ENCODE measurements around the gene FAM135A. TPM values are rescaled to one million over a fixed set of nuclear protein-coding genes. Genes with fewer than 3 reads are reported as not detected.

Gene FAM135A
- total RNA-seq, 1 experiment from 2014 or later, result 31.0 TPM

- H4K5ac ChIP-seq (ENCODE audit: insufficient read length, low read depth, low read length), result no peak overlapping the region
- no peak overlapping the region for H4K91ac ChIP-seq (ENCODE audit: insufficient read length, low read depth, low read length)
- no CpG with 5 or more reads among the region's 1 CpG for WGBS (ENCODE audit: extremely low coverage, insufficient read length, low lambda C conversion rate)
- no peak for TF ChIP-seq CTCF (conservative IDR thresholded peaks at IDR 0.05)
- H2BK12ac ChIP-seq (ENCODE audit: insufficient read length, low read depth, low read length), result no peak overlapping the region
- H2AFZ ChIP-seq (ENCODE audit: low read length), result no peak overlapping the region
- no peak overlapping the region for H3K4me2 ChIP-seq (ENCODE audit: insufficient read depth, insufficient read length, low read length)
- H3K4me1 ChIP-seq (ENCODE audit: insufficient read depth, low read length), result no peaks in the 10 kb centered on the region
- no peaks in the 10 kb centered on the region for H3K23me2 ChIP-seq (ENCODE audit: insufficient read length, low read depth, low read length, poor library complexity, severe bottlenecking)
- no peak overlapping the region for H3K14ac ChIP-seq (ENCODE audit: insufficient read depth, low read length)
- no peak overlapping the region for H3T11ph ChIP-seq (ENCODE audit: low read length)
- no peak overlapping the region for H2AK5ac ChIP-seq (ENCODE audit: insufficient read length, low read length)
- no peaks in the 10 kb centered on the region for H3K27me3 Mint-ChIP-seq (ENCODE audit: low read depth)
- no peaks in the 10 kb centered on the region for H3K27me3 ChIP-seq (ENCODE audit: insufficient read depth, low read length)
- no peak overlapping the region for H3K56ac ChIP-seq (ENCODE audit: insufficient read length, low read depth, low read length)
- no peak overlapping the region for H3K27ac Mint-ChIP-seq
- no peak overlapping the region for H4K8ac ChIP-seq (replicated peaks; ENCODE audit: insufficient read length, low read depth, low read length)
- no peak overlapping the region for H2BK120ac ChIP-seq (ENCODE audit: low read depth, low read length, poor library complexity, severe bottlenecking)
- H3K79me1 ChIP-seq (ENCODE audit: insufficient read depth, low read depth, low read length, poor library complexity, severe bottlenecking), result no peaks in the 10 kb centered on the region
- peaks cover 13 to 18% of the 10 kb centered on the region in 2 experiments for H3K9me3 Mint-ChIP-seq
- DNase-seq, result no peak
- no peaks in the 10 kb centered on the region for H3K79me2 ChIP-seq (ENCODE audit: insufficient read depth, low read length)
- no peak overlapping the region for H3K4ac ChIP-seq (ENCODE audit: low read depth, low read length)
- no peaks in the 10 kb centered on the region for H3K4me1 Mint-ChIP-seq
- H3K36me3 Mint-ChIP-seq (ENCODE audit: insufficient read depth in 1 of 3, low read depth in 3 of 3), result peaks cover 35 to 58% (median 42%) of the 10 kb centered on the region in 3 experiments
- peaks cover 6% of the 10 kb centered on the region for H3K9me3 ChIP-seq (ENCODE audit: control insufficient read depth, low read depth, low read length)
- H2BK15ac ChIP-seq (ENCODE audit: low read depth, low read length), result no peak overlapping the region
- no peak overlapping the region for H3K18ac ChIP-seq (ENCODE audit: insufficient read length, low read depth, low read length)
- H3K23ac ChIP-seq (ENCODE audit: insufficient read length, low read depth, low read length), result no peak overlapping the region
- H3K9ac ChIP-seq (ENCODE audit: extremely low read depth, insufficient read length, low read length), result no peak overlapping the region
- H3K27ac ChIP-seq (ENCODE audit: insufficient read length, low read depth, low read length), result no peak overlapping the region
- H2BK20ac ChIP-seq (ENCODE audit: low read depth, low read length, poor library complexity, severe bottlenecking), result no peak overlapping the region
- H4K20me1 ChIP-seq (ENCODE audit: control insufficient read depth, insufficient read depth, insufficient read length), result no peaks in the 10 kb centered on the region
- no peak overlapping the region for H2BK5ac ChIP-seq (ENCODE audit: insufficient read length, low read length)
- H3K4me3 Mint-ChIP-seq, result no peak overlapping the region
These were observed 90.6 kb downstream of the FAM135A start for GRCh38 chr6:70503813-70504465.
